Measurements from ENCODE around the gene KIAA1755.
"Not testable (repeated sequence)": the region's sequence is repeated elsewhere in the genome, so short reads cannot be mapped to it uniquely, and the experiment has no call there.

The KIAA1755 gene

GRCh38 chr20:38262931-38263330 lies 2.4 kb upstream of the KIAA1755 start:
- no peak for DNase-seq

DNA sequence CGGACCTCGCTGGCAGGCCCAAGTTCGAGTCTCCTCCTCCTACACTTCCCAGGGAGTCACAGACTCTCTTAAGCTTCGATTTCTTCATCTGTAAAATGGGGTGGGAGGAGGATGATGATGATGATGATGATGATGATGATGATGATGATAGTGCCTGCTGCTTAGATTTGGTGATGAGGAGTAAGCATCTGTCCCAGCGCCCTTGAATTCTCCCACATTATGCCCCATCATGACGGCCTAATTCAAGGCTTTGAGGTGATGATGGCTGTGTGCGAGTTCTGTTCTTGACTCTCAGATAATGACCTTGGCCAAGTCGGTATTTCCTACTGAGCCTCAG lies 487 bp upstream of the KIAA1755 start:
- DNase-seq, result no peak

DNA sequence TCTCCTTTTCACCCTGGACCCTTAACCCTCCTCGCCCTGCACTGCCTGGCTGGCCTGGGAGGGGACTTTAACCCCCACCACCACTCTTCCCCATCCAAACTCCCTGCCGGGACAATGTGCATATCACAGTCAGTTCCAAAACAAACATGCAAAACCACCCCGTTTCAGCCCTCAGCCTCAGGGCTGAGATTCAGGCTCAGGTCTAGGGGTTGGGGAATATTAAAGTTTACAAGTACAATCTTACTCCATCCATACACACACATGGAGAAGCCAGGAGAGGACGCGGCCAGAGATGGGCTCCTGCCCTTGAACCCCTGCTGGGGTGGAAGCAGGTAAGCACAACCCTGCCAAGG lies 534 bp downstream of the KIAA1755 start:
- DNase-seq, result no peak

DNA sequence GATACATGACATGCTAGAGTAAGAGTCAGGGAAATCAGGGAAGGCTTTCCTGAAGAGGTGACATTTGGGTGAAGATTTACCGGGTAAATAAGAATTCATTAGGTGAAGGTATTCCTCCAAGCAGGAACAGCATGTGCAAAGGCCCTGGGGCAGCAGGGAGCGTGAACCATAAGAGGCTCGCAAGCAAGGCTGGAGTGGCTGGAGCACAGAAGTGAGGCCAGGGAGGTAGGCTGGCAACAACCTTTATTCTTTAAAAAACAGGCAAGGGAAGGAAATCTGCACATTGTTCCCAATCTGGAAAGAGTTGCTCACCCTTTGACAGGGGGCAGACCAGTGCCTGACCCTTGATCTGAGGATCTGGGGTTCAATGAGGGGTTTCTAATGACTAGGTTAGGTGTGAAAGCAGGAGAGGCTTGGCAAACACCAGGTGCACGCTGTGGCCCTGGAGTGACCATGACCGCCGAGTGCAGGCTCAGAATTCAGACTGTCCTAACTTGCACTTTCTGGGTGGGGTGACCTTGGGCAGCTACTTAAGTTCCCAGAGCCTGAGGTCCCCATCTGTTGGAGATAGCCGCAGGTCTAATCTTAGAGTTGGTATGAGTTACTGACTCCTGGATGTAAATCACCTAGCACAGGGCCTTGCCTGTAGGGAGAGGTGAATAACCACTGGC lies 1.9 kb downstream of the KIAA1755 start:
- no peak for DNase-seq

- DNase-seq, result no peak
Measured at GRCh38 chr20:38256966-38257365, 3.6 kb downstream of the KIAA1755 start.

DNA sequence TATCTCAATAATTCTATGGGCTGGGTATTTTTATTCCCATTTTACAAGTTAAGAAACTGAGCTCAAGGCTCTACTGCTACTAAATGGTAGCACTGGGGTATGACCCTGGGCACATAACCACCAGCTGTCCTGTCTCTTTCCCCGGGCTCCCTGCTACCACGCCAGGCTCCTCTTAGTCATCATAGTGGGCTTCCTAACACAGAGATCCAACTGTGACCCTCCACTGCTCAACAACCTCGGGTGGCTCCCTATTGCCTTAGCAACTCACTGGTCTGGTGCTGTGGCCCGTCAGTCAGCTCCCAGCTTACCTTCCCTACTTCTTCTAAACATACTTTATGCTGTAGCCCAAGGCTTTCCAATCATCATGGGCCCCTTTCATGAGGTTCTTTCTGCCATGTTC lies 4.5 kb downstream of the KIAA1755 start:
- no peak for DNase-seq

DNA sequence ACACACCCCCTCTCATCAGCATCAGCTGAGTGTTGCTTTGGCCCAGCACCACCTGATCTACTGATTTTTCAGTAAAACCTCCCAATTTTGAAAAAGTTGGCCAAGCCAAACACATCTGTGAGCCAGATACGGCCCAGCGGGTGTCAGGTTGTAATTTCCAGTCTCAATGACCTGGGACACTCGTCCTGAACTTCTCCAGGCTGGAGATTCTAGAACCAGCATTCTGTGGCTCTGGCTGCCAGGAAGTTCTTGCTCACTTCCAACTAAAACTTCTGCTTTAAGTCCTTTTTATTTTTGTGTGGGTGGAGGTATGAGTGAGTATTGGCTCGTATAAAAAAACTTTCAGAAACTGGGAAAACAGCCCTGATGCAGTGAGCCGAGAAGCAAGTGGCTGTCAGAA lies 5.1 kb downstream of the KIAA1755 start:
- DNase-seq, result no peak

DNA sequence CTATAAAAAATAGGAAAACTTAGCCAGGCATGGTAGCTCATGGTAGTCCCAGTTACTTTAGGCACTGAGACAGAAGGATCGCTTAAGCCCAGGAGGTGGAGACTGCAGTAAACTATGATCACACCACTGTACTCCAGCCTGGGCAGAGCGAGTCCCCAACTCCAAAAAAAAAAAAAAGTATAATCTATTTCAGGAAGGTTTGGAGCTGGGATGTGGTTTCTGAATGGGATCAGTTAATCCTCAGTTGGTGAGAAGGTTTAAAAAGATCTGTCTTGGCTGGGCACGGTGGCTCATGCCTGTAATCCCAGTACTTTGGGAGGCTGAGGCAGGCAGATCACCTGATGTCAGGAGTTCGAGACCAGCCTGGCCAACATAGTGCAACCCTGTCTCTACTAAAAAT lies 5.9 kb downstream of the KIAA1755 start:
- DNase-seq, result not testable (repeated sequence)

DNA sequence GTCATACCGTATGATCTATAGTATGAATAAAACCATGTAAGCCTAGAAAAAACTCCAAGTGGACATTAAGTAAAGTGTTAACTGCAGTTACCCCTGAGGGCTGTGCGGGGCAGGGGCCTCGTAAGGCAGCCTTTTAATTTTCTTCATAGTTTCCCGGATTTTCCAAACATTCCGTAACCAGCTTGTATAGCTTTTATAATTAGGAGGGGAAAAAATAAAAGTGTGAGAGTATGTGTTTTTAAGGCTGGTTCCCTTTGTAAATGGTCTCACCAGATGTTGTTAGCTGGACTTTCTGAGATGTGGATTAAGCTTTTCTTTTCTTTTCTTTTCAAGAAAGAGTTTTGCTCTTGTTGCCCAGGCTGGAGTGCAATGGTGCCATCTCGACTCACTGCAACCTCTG lies 7.0 kb downstream of the KIAA1755 start:
- DNase-seq, result no peak

- DNase-seq, result no peak
Measured at GRCh38 chr20:38252292-38253288, 7.9 kb downstream of the KIAA1755 start.

DNA sequence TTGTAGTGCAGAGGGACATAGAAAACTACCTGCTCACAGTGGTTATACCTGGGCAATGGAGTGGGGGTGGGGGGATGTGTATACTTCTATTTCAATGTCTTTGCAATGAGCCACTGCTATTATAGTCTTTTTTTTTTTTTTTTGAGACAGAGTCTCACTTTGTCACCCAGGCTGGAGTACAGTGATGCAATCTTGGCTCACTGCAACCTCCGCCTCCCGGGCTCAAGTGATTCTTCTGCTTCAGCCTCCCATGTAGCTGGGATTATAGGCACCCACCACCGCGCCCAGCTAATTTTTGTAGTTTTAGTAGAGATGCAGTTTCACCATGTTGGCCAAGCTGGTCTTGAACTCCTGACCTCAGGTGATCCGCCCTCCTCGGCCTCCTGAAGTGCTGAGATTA lies 9.1 kb downstream of the KIAA1755 start:
- not testable (repeated sequence) for DNase-seq

- DNase-seq, result no peak
Measured at GRCh38 chr20:38250609-38251008, 9.9 kb downstream of the KIAA1755 start.

- no peak for DNase-seq
Measured at GRCh38 chr20:38249536-38250310, 10.8 kb downstream of the KIAA1755 start.

DNA sequence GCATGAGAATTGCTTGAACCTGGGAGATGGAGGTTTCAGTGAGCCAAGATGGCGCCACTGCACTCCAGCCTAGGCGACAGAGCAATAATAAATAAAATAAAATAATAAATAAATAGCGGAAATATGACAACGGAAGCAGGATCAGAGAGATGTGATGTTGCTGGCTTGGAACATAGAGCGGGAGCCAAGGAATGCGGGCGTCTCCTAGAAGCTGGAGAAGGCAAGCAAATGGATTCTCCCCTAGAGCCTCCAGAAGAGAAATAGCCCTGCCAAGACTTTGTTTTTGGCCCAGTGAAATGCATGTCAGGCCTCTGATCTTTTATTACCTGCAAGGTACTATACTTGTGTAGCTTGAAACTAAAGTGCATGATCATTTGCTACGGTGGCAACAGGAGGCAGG lies 12.4 kb downstream of the KIAA1755 start:
- no peak for DNase-seq

- not testable (repeated sequence) for DNase-seq
Measured at GRCh38 chr20:38247725-38248124, 12.8 kb downstream of the KIAA1755 start.

DNA sequence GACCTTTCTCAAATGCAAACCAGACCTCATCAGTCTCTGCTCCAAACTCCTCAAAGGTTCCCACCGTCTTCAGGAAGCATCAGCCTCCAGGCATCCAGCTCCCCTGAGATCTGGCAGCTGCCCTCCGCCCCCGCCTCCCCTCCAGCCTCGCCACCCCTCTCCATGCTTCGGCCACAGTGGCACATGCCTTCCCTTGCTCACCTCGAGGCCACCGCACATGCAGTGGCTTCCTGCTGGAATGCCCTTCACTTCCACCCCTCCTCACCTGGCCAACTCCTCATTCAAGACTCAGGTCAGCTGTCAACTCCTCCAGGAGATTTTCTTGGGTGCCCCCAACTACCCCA lies 13.4 kb downstream of the KIAA1755 start:
- DNase-seq, result no peak

- no peak for DNase-seq
Measured at GRCh38 chr20:38246357-38247165, 14.0 kb downstream of the KIAA1755 start.

- DNase-seq, result no peak
Measured at GRCh38 chr20:38245753-38246152, 14.8 kb downstream of the KIAA1755 start.

DNA sequence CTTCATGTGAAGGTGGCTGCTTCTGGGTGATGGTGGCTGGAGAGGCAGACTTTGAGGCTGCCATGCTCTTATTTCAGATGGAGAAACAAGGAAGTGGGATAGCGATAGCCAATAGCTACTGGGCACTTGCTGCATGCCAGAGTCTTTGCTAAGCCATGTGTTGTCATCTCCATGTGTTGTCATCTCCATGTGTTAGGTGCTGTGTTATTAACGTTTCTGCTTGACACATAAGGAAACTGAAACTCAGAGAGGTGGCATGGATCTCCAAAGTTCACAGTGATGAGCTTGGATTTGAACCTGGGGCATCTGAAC lies 16.9 kb downstream of the KIAA1755 start:
- no peak for DNase-seq

GRCh38 chr20:38242848-38243708 lies 17.5 kb downstream of the KIAA1755 start:
- no peak for DNase-seq

DNA sequence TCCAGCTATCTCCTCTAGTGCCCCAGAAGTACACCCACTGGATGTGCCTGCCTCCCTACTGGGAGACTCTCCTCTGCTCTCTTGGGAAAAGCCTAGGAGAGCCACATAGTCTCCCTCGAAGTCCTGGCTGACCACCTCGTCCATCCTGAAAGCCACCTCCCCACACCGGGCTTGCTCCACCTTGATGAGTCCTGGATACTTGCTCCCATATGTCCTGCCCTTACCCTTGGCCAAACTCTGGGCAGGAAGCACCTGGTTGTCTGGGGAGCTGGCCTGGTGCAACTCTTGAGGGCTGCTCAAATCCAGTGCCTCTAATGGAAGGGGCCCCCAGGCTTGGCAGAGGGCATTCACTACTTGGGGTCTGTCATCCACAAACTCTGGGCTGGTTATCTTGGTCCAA lies 19.3 kb downstream of the KIAA1755 start:
- DNase-seq, result no peak

DNA sequence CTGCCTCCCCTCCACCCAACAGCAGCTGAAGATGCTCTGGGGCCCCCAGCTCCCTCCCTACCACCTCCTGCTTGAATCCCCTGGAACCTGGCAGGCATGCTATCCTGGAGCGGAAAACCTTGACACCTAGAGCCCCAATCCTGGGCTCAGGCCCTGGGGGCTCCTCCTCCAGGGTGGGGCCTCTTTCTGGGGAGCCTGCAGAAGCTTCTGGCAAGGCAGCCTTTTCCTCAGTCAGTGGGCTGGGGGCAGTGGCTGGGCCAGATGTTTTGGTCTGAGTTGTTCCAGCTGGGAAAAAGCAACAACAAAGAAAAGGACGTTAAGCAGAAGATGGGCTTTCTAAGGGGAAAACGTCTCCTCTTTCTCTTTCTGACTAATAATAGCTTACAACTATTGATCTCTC lies 21.1 kb downstream of the KIAA1755 start:
- no peak for DNase-seq

Measured in NCI-H2081 (cell line).